ENCODE measurements around the gene PPP1CC. TPM values are rescaled to one million over a fixed set of nuclear protein-coding genes. Genes with fewer than 3 reads are reported as not detected.
A peak's percentile ranks its signal among the peaks of the same experiment; 100 is the strongest.

PPP1CC gene
- total and polyA plus RNA-seq, 7 experiments from 2014 or later, result 108 to 218 (median 138) TPM

GRCh38 chr12:110694330-110694901 lies 48.3 kb downstream of the PPP1CC start:
- ATAC-seq (peak; percentile 46), DNase-seq (no peak)
- Histone ChIP-seq H3K36me3 (ENCODE audit: control insufficient read depth in 2 of 3, insufficient read depth in 3 of 3, low read length in 3 of 3) (no peaks in the 10 kb centered on the region), H3K4me3 (ENCODE audit: low read length) (no peak overlapping the region), H3K27me3 (ENCODE audit: control insufficient read depth in 2 of 2, insufficient read depth in 2 of 2, low read length in 2 of 2) (no peaks in the 10 kb centered on the region), H3K27ac (ENCODE audit: low read depth, low read length) (no peak overlapping the region), H3K9me3 (ENCODE audit: control insufficient read depth in 2 of 3, low read length in 3 of 3) (no peaks in the 10 kb centered on the region), H3K4me1 (ENCODE audit: control insufficient read depth in 2 of 2, insufficient read depth in 2 of 2, low read length in 2 of 2) (peaks cover 14 to 16% of the 10 kb centered on the region in 2 donors)
- peaks cover 24 to 51% (median 33%) of the 10 kb centered on the region in 7 donors for H3K4me1 Mint-ChIP-seq
- H3K36me3 Mint-ChIP-seq, result no peaks in the 10 kb centered on the region
- ChIA-PET CTCF (interaction anchor here (0.6 to 1.3 kb wide), 4 partner anchors 39 to 119 kb away, joined by 3 to 6 read pairs (median 3); no protein-coding TSS in a partner anchor), POLR2A (no interaction called here)
- H3K27me3 Mint-ChIP-seq, result no peaks in the 10 kb centered on the region
- H3K27ac Mint-ChIP-seq, result peak overlapping the region in 6 of 9 donors; percentile 27 to 65 (median 62)
- H3K4me3 Mint-ChIP-seq, result no peak overlapping the region
- no peaks in the 10 kb centered on the region for H3K9me3 Mint-ChIP-seq
- intact Hi-C loops (cut with micrococcal nuclease), result no loop called here

- peak overlapping the region in 6 of 9 donors; percentile 27 to 68 (median 51) for H3K27ac Mint-ChIP-seq
- DNase-seq (peak in 1 of 9 donors; percentile 18), ATAC-seq (peak; percentile 19)
- H3K4me3 Mint-ChIP-seq, result peak overlapping the region in 3 of 10 donors; percentile 19 to 61 (median 45)
- ChIA-PET CTCF (interaction anchor here (0.6 to 1.3 kb wide), 6 partner anchors 15 to 252 kb away, joined by 3 to 6 read pairs (median 3); no protein-coding TSS in a partner anchor), POLR2A (no interaction called here)
- Histone ChIP-seq H3K4me3 (ENCODE audit: low read length) (no peak overlapping the region), H3K36me3 (ENCODE audit: control insufficient read depth in 2 of 3, insufficient read depth in 3 of 3, low read length in 3 of 3) (no peaks in the 10 kb centered on the region), H3K27ac (ENCODE audit: low read depth, low read length) (no peak overlapping the region), H3K27me3 (ENCODE audit: control insufficient read depth in 2 of 2, insufficient read depth in 2 of 2, low read length in 2 of 2) (no peaks in the 10 kb centered on the region), H3K9me3 (ENCODE audit: control insufficient read depth in 2 of 3, low read length in 3 of 3) (no peaks in the 10 kb centered on the region), H3K4me1 (ENCODE audit: control insufficient read depth in 2 of 2, insufficient read depth in 2 of 2, low read length in 2 of 2) (peaks cover 14 to 16% of the 10 kb centered on the region in 2 donors)
- H3K4me1 Mint-ChIP-seq, result peaks cover 26 to 52% (median 34%) of the 10 kb centered on the region in 7 donors
- H3K36me3 Mint-ChIP-seq, result no peaks in the 10 kb centered on the region
- H3K9me3 Mint-ChIP-seq, result no peaks in the 10 kb centered on the region
- H3K27me3 Mint-ChIP-seq, result no peaks in the 10 kb centered on the region
- intact Hi-C loops (cut with micrococcal nuclease), result no loop called here
Measured at GRCh38 chr12:110693731-110694130, 49.0 kb downstream of the PPP1CC start.

- peaks cover 0 to 2% (median 0%) of the 10 kb centered on the region in 11 donors for H3K9me3 Mint-ChIP-seq
- peak overlapping the region; percentile 84 to 98 (median 92) for H3K4me3 Mint-ChIP-seq
- H3K36me3 Mint-ChIP-seq, result peaks cover 0 to 20% (median 10%) of the 10 kb centered on the region in 5 donors
- intact Hi-C loops (cut with micrococcal nuclease), result no loop called here
- Histone ChIP-seq H3K27ac (ENCODE audit: low read depth, low read length) (peak overlapping the region; percentile 66), H3K36me3 (ENCODE audit: control insufficient read depth in 2 of 3, insufficient read depth in 3 of 3, low read length in 3 of 3) (no peaks in the 10 kb centered on the region), H3K4me3 (ENCODE audit: low read length) (peak overlapping the region; percentile 44), H3K4me1 (ENCODE audit: control insufficient read depth in 2 of 2, insufficient read depth in 2 of 2, low read length in 2 of 2) (peaks cover 13 to 14% of the 10 kb centered on the region in 2 donors), H3K27me3 (ENCODE audit: control insufficient read depth in 2 of 2, insufficient read depth in 2 of 2, low read length in 2 of 2) (no peaks in the 10 kb centered on the region), H3K9me3 (ENCODE audit: control insufficient read depth in 2 of 3, low read length in 3 of 3) (no peaks in the 10 kb centered on the region)
- POLR2A ChIA-PET, result interaction anchor here (0.6 to 1.9 kb wide), 8 partner anchors 12 to 222 kb away, joined by 3 to 10 read pairs (median 4); partner anchors contain the start of genes FAM216A, GPN3 and TCTN1
- no peak for ATAC-seq
- CTCF ChIA-PET, result interaction anchor here (0.7 to 0.9 kb wide), 3 partner anchors 11 to 237 kb away, joined by 3 read pairs; no protein-coding TSS in a partner anchor
- H3K4me1 Mint-ChIP-seq, result peaks cover 27 to 71% (median 50%) of the 10 kb centered on the region in 7 donors
- H3K27me3 Mint-ChIP-seq, result peaks cover 0 to 9% (median 0%) of the 10 kb centered on the region in 5 donors
- DNase-seq, result no peak
- H3K27ac Mint-ChIP-seq, result peak overlapping the region; percentile 69 to 96 (median 91)
Measured at GRCh38 chr12:110690127-110690430, 52.6 kb downstream of the PPP1CC start.

GRCh38 chr12:110689281-110690126 lies 53.2 kb downstream of the PPP1CC start:
- Mint-ChIP-seq H3K36me3 (peaks cover 0 to 24% (median 15%) of the 10 kb centered on the region in 5 donors), H3K4me1 (peaks cover 27 to 71% (median 55%) of the 10 kb centered on the region in 7 donors), H3K27ac (peak overlapping the region; percentile 65 to 96 (median 91)), H3K9me3 (peaks cover 0 to 2% (median 0%) of the 10 kb centered on the region in 11 donors), H3K4me3 (peak overlapping the region; percentile 84 to 98 (median 92)), H3K27me3 (peaks cover 0 to 9% (median 0%) of the 10 kb centered on the region in 5 donors)
- Histone ChIP-seq H3K27me3 (ENCODE audit: control insufficient read depth in 2 of 2, insufficient read depth in 2 of 2, low read length in 2 of 2) (no peaks in the 10 kb centered on the region), H3K4me1 (ENCODE audit: control insufficient read depth in 2 of 2, insufficient read depth in 2 of 2, low read length in 2 of 2) (peaks cover 13 to 14% of the 10 kb centered on the region in 2 donors), H3K36me3 (ENCODE audit: control insufficient read depth in 2 of 3, insufficient read depth in 3 of 3, low read length in 3 of 3) (peaks cover 0 to 1% (median 0%) of the 10 kb centered on the region in 3 experiments), H3K27ac (ENCODE audit: low read depth, low read length) (peak overlapping the region; percentile 66), H3K4me3 (ENCODE audit: low read length) (peak overlapping the region; percentile 77), H3K9me3 (ENCODE audit: control insufficient read depth in 2 of 3, low read length in 3 of 3) (no peaks in the 10 kb centered on the region)
- DNase-seq, result peak; percentile 20 to 62 (median 44)
- ChIA-PET POLR2A (interaction anchor here (0.5 to 1.9 kb wide), 10 partner anchors 12 to 750 kb away, joined by 3 to 10 read pairs (median 4); partner anchors contain the start of genes FAM216A, GPN3 and TCTN1), CTCF (interaction anchor here (0.7 kb wide), 1 partner anchor 236 kb away, joined by 3 read pairs; no protein-coding TSS in a partner anchor)
- intact Hi-C loops (cut with micrococcal nuclease), result loop anchor here (1.0 to 5.0 kb wide), 4 partner anchors 9 to 221 kb away; partner anchors contain the start of genes FAM216A (in 1 of the 2), GPN3 (in 1 of the 2) and TCTN1 (in 1 of the 2)
- peak; percentile 69 for ATAC-seq

- H3K9me3 Mint-ChIP-seq, result peaks cover 0 to 4% (median 0%) of the 10 kb centered on the region in 11 donors
- ATAC-seq (peak; percentile 71), DNase-seq (peak in 2 of 9 donors; percentile 36 to 58)
- peaks cover 0 to 9% (median 0%) of the 10 kb centered on the region in 5 donors for H3K27me3 Mint-ChIP-seq
- Histone ChIP-seq H3K36me3 (ENCODE audit: control insufficient read depth in 2 of 3, insufficient read depth in 3 of 3, low read length in 3 of 3) (peaks cover 0 to 4% (median 0%) of the 10 kb centered on the region in 3 experiments), H3K27me3 (ENCODE audit: control insufficient read depth in 2 of 2, insufficient read depth in 2 of 2, low read length in 2 of 2) (no peaks in the 10 kb centered on the region), H3K4me3 (ENCODE audit: low read length) (peak within 1 kb of the TSS; percentile 77), H3K27ac (ENCODE audit: low read depth, low read length) (peak within 1 kb of the TSS; percentile 66), H3K4me1 (ENCODE audit: control insufficient read depth in 2 of 2, insufficient read depth in 2 of 2, low read length in 2 of 2) (peaks cover 13 to 14% of the 10 kb centered on the region in 2 donors), H3K9me3 (ENCODE audit: control insufficient read depth in 2 of 3, low read length in 3 of 3) (no peaks in the 10 kb centered on the region)
- peaks cover 0 to 28% (median 23%) of the 10 kb centered on the region in 5 donors for H3K36me3 Mint-ChIP-seq
- intact Hi-C loops (cut with micrococcal nuclease), result loop anchor here (1.0 to 5.0 kb wide), 4 partner anchors 10 to 220 kb away; partner anchors contain the start of genes FAM216A (in 1 of the 2), GPN3 (in 1 of the 2) and TCTN1 (in 1 of the 2)
- ChIA-PET POLR2A (interaction anchor here (1.2 to 1.9 kb wide), 5 partner anchors 11 to 220 kb away, joined by 3 to 10 read pairs (median 6); partner anchors contain the start of genes FAM216A, GPN3 and TCTN1), CTCF (interaction anchor here (1.0 kb wide), 1 partner anchor 10 kb away, joined by 3 read pairs; no protein-coding TSS in a partner anchor)
- peaks cover 27 to 75% (median 55%) of the 10 kb centered on the region in 7 donors for H3K4me1 Mint-ChIP-seq
- H3K27ac Mint-ChIP-seq, result peak within 1 kb of the TSS; percentile 79 to 96 (median 91)
- H3K4me3 Mint-ChIP-seq, result peak within 1 kb of the TSS; percentile 84 to 98 (median 92)
Measured at GRCh38 chr12:110688446-110689280, 54.0 kb downstream of the PPP1CC start, which contains the start of gene HVCN1. TSS of gene HVCN1 (minus strand) at chr12:110689115. CDS start at chr12:110683245, 5,870 bp downstream.

All from naive thymus-derived CD4-positive, alpha-beta T cell (primary cell).